H9 (cell line): ENCODE results near the gene LRRC14B. TPM values are rescaled to one million over a fixed set of nuclear protein-coding genes. Genes with fewer than 3 reads are reported as not detected.

ENCODE experiments used
- DNase-seq: peaks from one replicate; pipeline ENCODE4 v3.0.0-alpha.2; 2017
- H2AFZ ChIP-seq: one replicate; pipeline ENCODE4 v1.6.1; 2013; ENCODE audit warnings: mild to moderate bottlenecking, low read length, control low read depth, moderate library complexity
- H2AK5ac ChIP-seq: 2 replicates; pipeline ENCODE4 v1.6.1; 2013; ENCODE audit warnings: low read length, control low read depth, mixed read lengths; ENCODE audit not compliant: insufficient read length
- H2BK120ac ChIP-seq: one replicate; pipeline ENCODE4 v1.6.1; 2013; ENCODE audit warnings: low read depth, mild to moderate bottlenecking, low read length, control low read depth, inconsistent platforms; ENCODE audit not compliant: poor library complexity, severe bottlenecking
- H2BK12ac ChIP-seq: 2 replicates; pipeline ENCODE4 v1.6.1; 2013; ENCODE audit warnings: low read length, control low read depth, mixed read lengths, low read depth; ENCODE audit not compliant: insufficient read length
- H2BK15ac ChIP-seq: 2 replicates; pipeline ENCODE4 v1.6.1; 2013; ENCODE audit warnings: low read depth, low read length, control low read depth
- H2BK20ac ChIP-seq: one replicate; pipeline ENCODE4 v1.6.1; 2013; ENCODE audit warnings: low read depth, mild to moderate bottlenecking, low read length, control low read depth, inconsistent platforms; ENCODE audit not compliant: poor library complexity, severe bottlenecking
- H2BK5ac ChIP-seq: 2 replicates; pipeline ENCODE4 v1.6.1; 2013; ENCODE audit warnings: low read length, control low read depth, mixed read lengths; ENCODE audit not compliant: insufficient read length
- H3K14ac ChIP-seq: 2 replicates; pipeline ENCODE4 v1.6.1; 2013; ENCODE audit warnings: low read length, control low read depth; ENCODE audit not compliant: insufficient read depth
- H3K18ac ChIP-seq: 2 replicates; pipeline ENCODE4 v1.6.1; 2013; ENCODE audit warnings: low read depth, mild to moderate bottlenecking, mixed read lengths, low read length, control low read depth; ENCODE audit not compliant: insufficient read length
- H3K23ac ChIP-seq: 2 replicates; pipeline ENCODE4 v1.6.1; 2013; ENCODE audit warnings: low read length, control low read depth, mixed read lengths, low read depth; ENCODE audit not compliant: insufficient read length
- H3K23me2 ChIP-seq: 2 replicates; pipeline ENCODE4 v1.6.1; 2013; ENCODE audit warnings: low read depth, mild to moderate bottlenecking, mixed read lengths, low read length, control low read depth; ENCODE audit not compliant: insufficient read length, poor library complexity, severe bottlenecking
- H3K27ac ChIP-seq: 2 replicates; pipeline ENCODE4 v1.5.1; 2013; ENCODE audit warnings: low read length, control low read depth, mixed read lengths, low read depth; ENCODE audit not compliant: insufficient read length
- H3K27me3 ChIP-seq: 2 replicates; pipeline ENCODE4 v1.6.1; 2013; ENCODE audit warnings: low read length, control low read depth, inconsistent platforms; ENCODE audit not compliant: insufficient read depth
- H3K4ac ChIP-seq: 2 replicates; pipeline ENCODE4 v1.6.1; 2013; ENCODE audit warnings: low read depth, mild to moderate bottlenecking, control low read depth, inconsistent platforms, low read length, moderate library complexity
- H3K4me1 ChIP-seq: 2 replicates; pipeline ENCODE4 v1.6.1; 2013; ENCODE audit warnings: low read length, control low read depth, inconsistent platforms; ENCODE audit not compliant: insufficient read depth
- H3K4me2 ChIP-seq: 2 replicates; pipeline ENCODE4 v1.6.1; 2013; ENCODE audit warnings: low read length, control low read depth, mixed read lengths; ENCODE audit not compliant: insufficient read length, insufficient read depth
- H3K56ac ChIP-seq: 2 replicates; pipeline ENCODE4 v1.6.1; 2013; ENCODE audit warnings: low read depth, mild to moderate bottlenecking, mixed read lengths, low read length, control low read depth; ENCODE audit not compliant: insufficient read length
- H3K79me1 ChIP-seq: 2 replicates; pipeline ENCODE4 v1.6.1; 2013; ENCODE audit warnings: low read depth, mild to moderate bottlenecking, moderate library complexity, low read length, control low read depth, inconsistent platforms; ENCODE audit not compliant: insufficient read depth, poor library complexity, severe bottlenecking
- H3K79me2 ChIP-seq: 2 replicates; pipeline ENCODE4 v1.6.1; 2013; ENCODE audit warnings: low read length, control low read depth, inconsistent platforms; ENCODE audit not compliant: insufficient read depth
- H3K9ac ChIP-seq: 2 replicates; pipeline ENCODE4 v1.6.1; 2013; ENCODE audit warnings: low read length, control low read depth, mixed read lengths; ENCODE audit not compliant: insufficient read length; ENCODE audit errors: extremely low read depth
- H3K9me3 ChIP-seq: one replicate; pipeline ENCODE4 v1.6.1; 2013; ENCODE audit warnings: low read depth, low read length, inconsistent platforms; ENCODE audit not compliant: control insufficient read depth
- H3T11ph ChIP-seq: one replicate; pipeline ENCODE4 v1.6.1; 2013; ENCODE audit warnings: mild to moderate bottlenecking, low read length, control low read depth, inconsistent platforms
- H4K20me1 ChIP-seq: one replicate; pipeline ENCODE4 v1.6.1; 2013; ENCODE audit not compliant: control insufficient read depth, insufficient read length, insufficient read depth
- H4K5ac ChIP-seq: 2 replicates; pipeline ENCODE4 v1.6.1; 2013; ENCODE audit warnings: low read depth, mild to moderate bottlenecking, mixed read lengths, low read length, control low read depth; ENCODE audit not compliant: insufficient read length
- H4K8ac ChIP-seq: replicated peaks from 2 replicates; pipeline ENCODE4 v1.6.1; 2013; ENCODE audit warnings: low read length, control low read depth, mixed read lengths, low read depth; ENCODE audit not compliant: insufficient read length
- H4K91ac ChIP-seq: 2 replicates; pipeline ENCODE4 v1.6.1; 2013; ENCODE audit warnings: low read depth, mild to moderate bottlenecking, moderate library complexity, mixed read lengths, low read length, control low read depth; ENCODE audit not compliant: insufficient read length
- H3K27ac Mint-ChIP-seq, 3 experiments: 2 replicates in 2 of 3; 3 replicates in 1 of 3; pipeline ENCODE4 v1.8.0; 2020 to 2021; ENCODE audit warnings: mixed read lengths in 3 of 3, mild to moderate bottlenecking in 1 of 3, moderate library complexity in 1 of 3
- H3K27me3 Mint-ChIP-seq: 2 replicates; pipeline ENCODE4 v1.8.0; 2021; ENCODE audit warnings: low read depth, mild to moderate bottlenecking, moderate library complexity, mixed read lengths
- H3K36me3 Mint-ChIP-seq, 3 experiments: 2 replicates in 2 of 3; 3 replicates in 1 of 3; pipeline ENCODE4 v1.8.0; 2020 to 2021; ENCODE audit warnings: low read depth in 3 of 3, mixed read lengths in 3 of 3; ENCODE audit not compliant: insufficient read depth in 1 of 3
- H3K4me1 Mint-ChIP-seq, 2 experiments: 2 replicates each; pipeline ENCODE4 v1.8.0; 2020; ENCODE audit warnings: mixed read lengths in 2 of 2
- H3K4me3 Mint-ChIP-seq, 2 experiments: 2 replicates in 1 of 2; 3 replicates in 1 of 2; pipeline ENCODE4 v1.8.0; 2020 to 2021; ENCODE audit warnings: mild to moderate bottlenecking in 2 of 2, mixed read lengths in 2 of 2, moderate library complexity in 1 of 2
- H3K9me3 Mint-ChIP-seq, 2 experiments: 2 replicates in 1 of 2; 3 replicates in 1 of 2; pipeline ENCODE4 v1.8.0; 2020; ENCODE audit warnings: mild to moderate bottlenecking in 2 of 2, mixed read lengths in 2 of 2, moderate library complexity in 1 of 2
- WGBS: extraction: QIAGEN DNeasy Blood & Tissue Kit; methylation state at CpG from one replicate; pipeline ENCODE4 v1.1.7; 2013; ENCODE audit warnings: missing lambda C conversion rate, low lambda C conversion rate, mixed read lengths; ENCODE audit not compliant: insufficient read length; ENCODE audit errors: extremely low coverage; 5-methylcytosine and 5-hydroxymethylcytosine counted together
- total RNA-seq: library from RNA; stranded (reverse); gene quantifications from 2 replicates; pipeline ENCODE4 v1.2.1, GENCODE V29; 2021
- TF ChIP-seq, protein P1 (sequence below): fragments of 200-600 bp; sonication (generic); conservative IDR thresholded peaks from 3 replicates; pipeline ENCODE4 v1.8.0; 2021; ENCODE audit warnings: antibody characterized with exemption, mild to moderate bottlenecking

Gene LRRC14B
- total RNA-seq, 1 experiment from 2014 or later, result not detected

DNA sequence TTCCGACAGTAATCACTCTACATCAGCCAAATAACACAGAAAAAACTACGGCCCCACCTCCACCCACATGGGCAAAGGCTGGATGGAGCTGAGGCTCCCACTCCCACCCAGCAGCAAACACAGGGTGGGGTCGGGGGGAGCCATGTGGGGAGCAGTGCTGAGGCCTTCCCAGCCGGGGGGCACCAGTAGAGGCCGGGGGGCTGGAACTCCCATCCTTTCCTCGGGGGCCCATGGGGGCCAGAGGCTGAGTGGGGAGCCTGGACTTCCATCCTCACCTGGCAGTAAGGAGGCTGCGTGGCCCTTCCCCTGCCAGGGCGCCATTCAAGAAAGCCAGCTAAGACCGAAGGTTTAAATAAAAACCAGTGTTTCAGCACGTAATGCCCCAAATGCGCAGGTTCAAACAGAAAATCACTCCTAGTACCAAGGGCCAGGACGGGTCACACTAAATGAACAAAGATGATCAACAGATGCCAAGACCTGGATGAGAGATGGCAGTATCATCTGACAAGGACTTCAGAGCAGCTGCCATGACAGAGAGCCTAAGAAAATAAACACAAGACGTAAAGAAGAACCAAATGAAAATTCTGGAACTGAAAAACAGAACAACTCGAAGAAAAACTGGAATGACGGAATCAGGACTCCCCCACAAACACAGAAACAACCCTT, 17.3 kb downstream of the LRRC14B start:
- Histone ChIP-seq H3K9ac (no peak overlapping the region), H3K79me2 (peaks cover 6% of the 10 kb centered on the region), H2AK5ac (no peak overlapping the region), H2AFZ (no peak overlapping the region), H3K23me2 (no peaks in the 10 kb centered on the region), H3K18ac (no peak overlapping the region), H3K27ac (no peak overlapping the region), H3T11ph (no peak overlapping the region), H2BK5ac (no peak overlapping the region), H4K91ac (no peak overlapping the region), H2BK12ac (no peak overlapping the region), H2BK120ac (no peak overlapping the region), H2BK15ac (no peak overlapping the region), H3K4ac (no peak overlapping the region), H3K4me1 (peaks cover 3% of the 10 kb centered on the region; the same call in 1 of the 2 replicates), H4K20me1 (no peaks in the 10 kb centered on the region), H3K56ac (no peak overlapping the region), H4K5ac (no peak overlapping the region), H4K8ac (no peak overlapping the region), H3K79me1 (peaks cover 15% of the 10 kb centered on the region), H3K23ac (no peak overlapping the region), H3K9me3 (no peaks in the 10 kb centered on the region), H2BK20ac (no peak overlapping the region), H3K4me2 (no peak overlapping the region), H3K27me3 (no peaks in the 10 kb centered on the region), H3K14ac (no peak overlapping the region)
- WGBS, result no CpG with 5 or more reads among the region's 15 CpGs
- H3K9me3 Mint-ChIP-seq, result no peaks in the 10 kb centered on the region
- no peak overlapping the region for H3K27ac Mint-ChIP-seq
- H3K36me3 Mint-ChIP-seq, result peaks cover 4 to 33% (median 26%) of the 10 kb centered on the region in 3 experiments; a peak in 6 of 7 replicates
- peaks cover 5% of the 10 kb centered on the region in 2 experiments; a peak in 3 of 4 replicates for H3K4me1 Mint-ChIP-seq
- no peaks in the 10 kb centered on the region for H3K27me3 Mint-ChIP-seq
- DNase-seq, result no peak
- TF ChIP-seq, protein P1, sequence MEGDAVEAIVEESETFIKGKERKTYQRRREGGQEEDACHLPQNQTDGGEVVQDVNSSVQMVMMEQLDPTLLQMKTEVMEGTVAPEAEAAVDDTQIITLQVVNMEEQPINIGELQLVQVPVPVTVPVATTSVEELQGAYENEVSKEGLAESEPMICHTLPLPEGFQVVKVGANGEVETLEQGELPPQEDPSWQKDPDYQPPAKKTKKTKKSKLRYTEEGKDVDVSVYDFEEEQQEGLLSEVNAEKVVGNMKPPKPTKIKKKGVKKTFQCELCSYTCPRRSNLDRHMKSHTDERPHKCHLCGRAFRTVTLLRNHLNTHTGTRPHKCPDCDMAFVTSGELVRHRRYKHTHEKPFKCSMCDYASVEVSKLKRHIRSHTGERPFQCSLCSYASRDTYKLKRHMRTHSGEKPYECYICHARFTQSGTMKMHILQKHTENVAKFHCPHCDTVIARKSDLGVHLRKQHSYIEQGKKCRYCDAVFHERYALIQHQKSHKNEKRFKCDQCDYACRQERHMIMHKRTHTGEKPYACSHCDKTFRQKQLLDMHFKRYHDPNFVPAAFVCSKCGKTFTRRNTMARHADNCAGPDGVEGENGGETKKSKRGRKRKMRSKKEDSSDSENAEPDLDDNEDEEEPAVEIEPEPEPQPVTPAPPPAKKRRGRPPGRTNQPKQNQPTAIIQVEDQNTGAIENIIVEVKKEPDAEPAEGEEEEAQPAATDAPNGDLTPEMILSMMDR, result no peak
- no peak overlapping the region for H3K4me3 Mint-ChIP-seq
